Gastroesophageal sphincter (tissue), 3 donors: ENCODE results near the gene FFAR3.

Source experiments
- CTCF ChIP-seq, 4 experiments: fragments of 200-600 bp in 2 of 4; fragments of 450-650 bp in 2 of 4; sonication (generic) in 1 of 4; IDR thresholded peaks; one replicate each; pipeline ENCODE4 v1.5.1; 2017 to 2019; ENCODE audit warnings: antibody characterized with exemption in 4 of 4, mild to moderate bottlenecking in 2 of 4, moderate library complexity in 2 of 4
- EP300 ChIP-seq: sonication (generic); formaldehyde crosslinking; IDR thresholded peaks from one replicate; pipeline ENCODE4 v1.6.1; 2017; ENCODE audit warnings: antibody characterized with exemption, mild to moderate bottlenecking

GRCh38 chr19:35381926-35382325 lies 23.7 kb downstream of the FFAR3 start:
- no peak for TF ChIP-seq EP300
- TF ChIP-seq CTCF (IDR thresholded peaks at IDR 0.05): no peak
